GM21619 (cell line): ENCODE results near the gene EXOC4.

Experiments
- ATAC-seq: cut with Tn5 transposase; IDR thresholded peaks from one replicate; pipeline ENCODE4 v1.9.1; 2021; ENCODE audit not compliant: unreplicated experiment

The EXOC4 gene

DNA sequence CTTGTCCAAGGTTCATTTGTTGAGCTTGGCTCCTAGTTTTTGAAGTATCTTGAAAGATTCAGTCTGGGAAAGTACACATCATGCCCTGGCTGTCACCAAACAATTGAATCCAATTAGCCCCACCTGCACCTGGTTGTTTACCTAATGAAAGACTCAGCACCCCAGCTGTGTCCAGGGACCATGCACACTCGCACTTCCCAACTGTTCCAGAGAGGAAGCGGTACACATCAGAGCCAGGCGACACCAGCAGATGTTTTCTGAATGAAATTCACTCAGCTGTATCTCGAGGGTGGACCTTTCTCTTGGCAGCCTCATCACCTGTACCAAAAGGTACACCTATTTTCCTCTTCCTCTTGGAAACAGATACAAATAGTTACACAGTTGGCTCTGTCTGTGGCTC is 657.9 kb downstream of the EXOC4 start:
- ATAC-seq, result no peak

DNA sequence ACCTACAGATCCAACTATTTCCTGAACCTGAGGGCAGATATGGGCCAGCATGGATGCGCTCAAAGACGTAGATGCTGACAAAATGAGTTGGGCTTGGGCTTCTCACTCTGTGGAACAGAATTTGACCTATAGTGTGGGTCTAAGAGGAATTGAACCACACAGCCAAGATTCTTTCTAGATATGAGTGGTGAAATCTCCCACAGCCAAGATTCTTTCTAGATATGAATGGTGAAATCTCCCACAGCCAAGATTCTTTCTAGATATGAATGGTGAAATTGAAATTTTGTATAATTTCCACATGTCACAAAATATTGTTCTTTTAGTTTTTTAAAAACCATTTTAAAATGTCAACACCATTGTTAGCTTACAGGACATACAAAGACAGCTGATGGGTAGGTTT is 658.8 kb downstream of the EXOC4 start:
- ATAC-seq, result no peak

DNA sequence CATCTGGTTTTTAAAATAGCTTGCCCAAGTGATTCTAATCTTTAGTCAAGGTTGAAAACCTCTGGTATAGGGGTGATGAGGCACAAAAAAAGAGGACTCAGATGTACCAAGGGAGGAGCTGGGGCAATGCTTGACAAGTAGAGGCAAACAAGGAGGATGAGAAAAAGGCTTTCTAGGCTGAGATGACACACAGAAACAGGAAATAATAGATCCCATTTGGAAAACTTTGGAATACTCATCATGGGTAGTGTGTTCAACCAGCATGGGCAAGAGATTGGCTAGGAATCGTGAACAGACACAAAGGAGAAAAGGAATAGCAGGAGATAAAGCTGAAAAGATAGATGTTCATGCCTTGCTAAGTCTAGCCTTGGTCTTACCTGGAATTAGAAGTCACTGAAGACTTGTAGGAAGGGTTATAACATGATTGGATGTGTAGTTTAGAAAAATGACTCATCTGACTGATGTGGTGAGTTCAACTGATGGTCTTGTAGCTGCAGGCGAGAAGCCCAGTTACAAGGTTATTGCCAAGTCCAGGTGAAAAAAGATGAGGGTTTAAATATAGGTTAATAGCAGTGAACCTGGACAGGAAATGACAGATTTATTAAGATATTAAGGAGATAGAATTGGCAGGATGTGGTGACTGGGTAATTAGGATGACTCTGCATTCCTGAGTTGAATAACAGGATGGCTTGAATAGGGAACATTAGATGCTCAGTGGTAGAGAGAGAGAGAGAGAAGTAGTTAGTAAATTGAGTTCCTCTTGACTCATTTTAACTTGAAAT is 660.2 kb downstream of the EXOC4 start:
- no peak for ATAC-seq

DNA sequence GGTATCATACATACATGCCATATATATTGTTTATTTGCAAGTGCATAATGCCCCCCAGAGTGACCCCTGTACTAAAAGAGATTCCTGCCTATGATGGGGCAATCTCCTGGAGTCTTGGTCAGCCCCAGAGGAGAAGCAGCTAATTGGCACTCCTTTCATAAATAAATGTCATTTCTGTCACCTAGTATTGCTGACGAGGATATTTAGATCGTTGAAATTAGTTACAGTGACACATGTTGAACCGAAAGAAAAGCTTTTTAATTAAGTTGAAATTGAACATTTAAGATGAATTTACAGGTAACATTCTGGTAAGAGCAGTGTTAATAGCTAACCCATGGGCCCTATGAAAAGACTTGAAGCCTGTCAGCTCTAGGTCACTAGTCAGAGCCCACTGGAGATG is 663.7 kb downstream of the EXOC4 start:
- ATAC-seq, result no peak

DNA sequence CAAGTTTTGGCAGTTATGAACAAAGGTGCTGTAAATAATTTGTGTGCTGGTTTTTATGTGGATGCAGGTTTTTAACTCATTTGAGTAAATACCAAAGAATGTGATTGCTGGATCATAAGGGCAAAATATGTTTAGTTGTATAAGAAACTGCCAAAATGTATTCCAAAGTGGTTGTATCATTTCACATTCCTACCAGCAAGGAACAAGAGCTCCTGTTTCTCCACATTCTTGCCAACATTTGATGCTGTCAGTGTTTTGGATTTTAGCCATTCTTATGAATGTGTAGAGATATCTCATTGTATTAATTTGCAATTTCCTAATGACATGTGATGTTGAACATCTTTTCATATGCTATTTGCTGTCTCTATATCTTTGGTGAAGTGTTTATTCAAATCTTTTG is 666.9 kb downstream of the EXOC4 start:
- no peak for ATAC-seq

DNA sequence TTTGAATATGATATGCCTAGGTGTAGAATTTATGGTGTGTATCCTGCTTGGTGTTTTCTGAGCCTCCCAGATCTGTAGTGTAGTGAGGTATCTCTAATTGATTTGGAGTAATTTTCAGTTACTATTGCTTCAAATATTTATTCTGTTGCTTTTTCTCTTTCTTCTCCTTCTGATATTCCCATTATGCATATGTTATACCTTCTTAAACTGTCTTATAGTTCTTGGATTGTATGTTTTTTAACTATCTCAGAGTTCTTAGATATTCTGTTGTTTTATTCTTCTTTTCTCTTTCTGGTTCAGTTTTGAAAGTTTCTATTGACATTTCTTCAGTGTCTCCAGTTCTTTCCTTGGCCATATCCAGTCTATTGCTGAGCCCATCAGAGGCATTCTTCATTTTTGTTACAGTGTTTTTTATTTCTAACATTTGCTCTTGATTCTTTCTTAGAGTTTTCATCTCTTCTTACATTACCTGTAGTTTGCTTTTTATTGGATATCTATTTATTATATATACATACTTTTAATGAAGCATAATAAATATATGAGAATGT is 668.8 kb downstream of the EXOC4 start:
- ATAC-seq, result no peak

DNA sequence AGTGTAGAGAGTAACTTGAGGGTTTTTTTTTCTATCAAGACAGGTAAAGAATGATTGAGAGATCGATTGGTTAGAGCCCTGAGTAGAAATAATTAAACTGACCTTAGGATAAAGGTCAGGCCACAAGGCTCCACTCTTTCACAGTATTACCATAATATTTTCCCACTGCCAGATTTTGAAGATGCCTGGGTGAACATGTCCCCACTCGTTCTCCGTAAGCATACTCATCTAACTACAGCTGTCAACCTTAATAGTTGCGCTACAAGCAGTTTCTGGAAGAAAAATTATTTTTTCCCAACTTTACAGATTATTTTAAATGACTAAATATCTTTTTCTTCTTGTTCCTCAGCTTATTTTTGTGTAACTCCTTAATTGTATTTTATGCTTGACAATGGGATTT is 671.1 kb downstream of the EXOC4 start:
- no peak for ATAC-seq

DNA sequence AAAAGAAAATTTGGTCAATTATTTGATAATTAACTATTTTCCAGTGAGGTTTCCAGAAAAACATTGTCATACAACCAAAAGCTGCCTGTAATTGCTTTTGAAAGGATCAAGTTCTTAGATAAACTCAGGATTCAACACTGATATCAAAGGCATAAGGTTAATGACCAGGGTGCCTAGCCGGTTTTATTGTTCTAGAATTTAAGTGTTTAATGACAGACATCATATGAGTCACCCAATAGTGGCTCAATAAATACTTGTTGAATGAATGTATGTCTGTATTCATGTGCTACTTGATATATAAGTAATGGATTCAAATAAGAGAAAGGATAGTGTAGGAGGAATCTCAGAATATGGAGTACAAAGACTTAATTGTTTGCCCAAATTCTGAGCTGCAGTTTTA is 678.2 kb downstream of the EXOC4 start:
- no peak for ATAC-seq

DNA sequence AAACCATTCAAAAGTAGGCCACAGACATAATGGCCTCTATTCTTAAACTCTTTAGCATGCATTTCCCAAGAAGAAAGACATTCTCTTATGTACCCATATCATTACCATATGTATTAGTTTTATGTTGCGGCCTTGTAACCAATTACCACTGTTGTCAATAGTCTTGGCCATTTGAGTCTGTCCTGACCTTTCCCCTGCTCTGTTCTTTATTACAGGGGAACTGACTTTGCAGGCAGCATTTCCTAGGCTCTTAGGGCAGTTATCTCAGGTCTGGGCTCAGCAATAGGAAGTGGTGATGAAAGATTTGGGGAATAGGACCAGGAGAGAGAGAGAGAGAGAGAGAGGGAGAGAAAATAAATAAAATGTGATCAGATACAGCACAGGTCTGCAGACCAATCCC is 679.7 kb downstream of the EXOC4 start:
- no peak for ATAC-seq

DNA sequence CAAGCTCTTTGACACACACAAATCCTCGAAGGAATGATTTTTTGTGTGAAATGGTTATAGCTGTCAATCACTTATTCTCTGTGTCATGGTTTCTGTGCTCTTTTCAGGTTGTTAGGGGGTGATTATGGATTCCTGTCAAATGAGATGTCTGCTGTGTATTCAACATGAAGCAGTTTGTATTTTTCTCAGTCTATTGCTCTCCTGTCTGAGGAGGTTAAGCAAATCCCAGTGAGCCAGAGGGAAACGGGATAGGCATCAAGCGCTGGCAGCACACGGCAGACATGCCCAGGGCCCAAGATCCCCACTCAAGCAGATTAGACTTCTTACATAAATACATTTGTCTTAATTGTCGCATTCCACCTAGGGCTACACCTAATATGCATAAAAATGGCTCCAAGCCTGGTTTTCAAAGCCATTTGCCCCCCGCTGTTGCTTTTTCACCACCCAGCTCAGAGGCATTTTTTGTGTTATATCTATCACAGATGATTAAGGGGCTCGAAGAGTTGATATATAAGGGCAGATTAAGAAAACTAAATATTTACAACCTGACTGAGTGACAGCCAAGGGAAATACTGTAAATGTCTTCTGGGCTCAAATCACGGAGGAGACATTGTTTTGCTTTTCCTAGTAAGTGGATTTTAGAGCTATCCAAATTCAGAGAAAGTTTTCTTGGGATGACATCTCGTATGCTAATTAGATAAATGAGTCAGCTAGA is 681.5 kb downstream of the EXOC4 start:
- ATAC-seq, result no peak

DNA sequence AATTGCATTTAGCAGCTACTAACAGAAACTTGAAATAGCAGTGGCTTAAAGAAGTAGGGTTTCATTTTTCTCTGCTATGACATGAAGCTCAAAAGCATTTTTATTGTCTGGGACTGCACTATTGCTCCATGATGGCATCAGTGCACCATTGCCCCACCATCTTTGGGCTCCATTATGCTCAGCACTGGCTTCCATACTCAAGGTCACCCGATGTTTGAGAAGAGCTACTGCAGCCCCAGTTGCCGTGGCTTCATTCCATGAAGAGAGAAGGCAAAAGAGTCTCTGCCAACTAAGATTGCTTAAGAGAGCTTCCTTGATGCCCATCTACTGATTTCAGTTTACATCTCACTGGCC is 682.1 kb downstream of the EXOC4 start:
- no peak for ATAC-seq

DNA sequence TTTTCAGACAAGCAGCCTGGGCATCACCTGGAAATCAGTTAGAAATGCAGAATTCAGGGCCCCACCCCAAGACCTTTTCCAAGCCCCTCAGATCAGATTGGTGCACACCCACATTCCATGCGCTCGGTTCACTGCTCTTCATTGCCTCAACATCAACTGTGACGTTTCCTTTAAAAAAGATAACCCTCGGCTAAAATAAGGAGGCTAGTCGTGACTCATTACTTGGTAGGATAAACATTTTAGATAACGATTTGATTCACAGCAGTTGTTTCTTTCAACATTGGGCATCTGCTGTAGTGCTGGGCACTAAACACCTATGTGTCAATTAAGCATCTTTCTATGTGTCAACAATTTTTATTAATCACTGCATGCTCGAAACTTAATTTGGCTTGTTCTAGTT is 683.2 kb downstream of the EXOC4 start:
- ATAC-seq, result no peak

DNA sequence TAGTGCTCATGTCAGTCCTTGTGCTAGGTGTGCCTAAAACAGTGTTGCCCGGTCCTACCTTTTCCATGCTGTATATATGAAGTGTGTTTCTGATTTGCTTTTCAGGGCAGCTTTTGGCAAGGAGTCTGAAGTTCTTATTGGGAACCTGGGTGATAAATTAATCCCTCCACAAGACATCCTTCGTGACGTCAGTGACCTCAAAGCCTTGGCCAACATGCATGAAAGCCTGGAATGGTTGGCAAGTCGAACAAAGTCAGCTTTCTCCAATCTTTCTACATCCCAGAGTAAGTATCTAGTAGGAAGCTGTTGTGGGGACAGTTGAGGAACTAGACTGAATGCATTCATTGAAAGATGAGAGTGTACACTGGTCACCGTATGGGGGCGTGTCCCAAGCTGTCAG is 684.9 kb downstream of the EXOC4 start:
- no peak for ATAC-seq

DNA sequence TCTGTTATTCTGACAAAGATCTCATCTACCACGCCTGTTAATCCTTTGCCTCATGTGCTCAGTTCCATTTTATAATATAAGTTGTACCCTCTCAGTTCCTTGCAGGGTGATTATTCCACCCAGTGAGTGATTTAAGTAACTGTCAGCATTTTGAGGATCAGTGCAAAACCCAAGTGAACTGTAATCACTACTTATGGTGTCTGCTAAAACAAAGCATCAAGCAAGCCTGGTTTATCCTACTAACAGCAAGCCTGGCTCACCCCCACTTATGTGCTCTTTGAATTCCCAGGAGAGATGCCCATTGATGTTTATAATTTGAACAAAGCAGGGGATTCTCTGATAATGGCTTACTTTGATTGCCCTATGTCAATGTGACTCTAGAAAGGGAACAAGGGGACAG is 687.5 kb downstream of the EXOC4 start:
- ATAC-seq, result no peak

DNA sequence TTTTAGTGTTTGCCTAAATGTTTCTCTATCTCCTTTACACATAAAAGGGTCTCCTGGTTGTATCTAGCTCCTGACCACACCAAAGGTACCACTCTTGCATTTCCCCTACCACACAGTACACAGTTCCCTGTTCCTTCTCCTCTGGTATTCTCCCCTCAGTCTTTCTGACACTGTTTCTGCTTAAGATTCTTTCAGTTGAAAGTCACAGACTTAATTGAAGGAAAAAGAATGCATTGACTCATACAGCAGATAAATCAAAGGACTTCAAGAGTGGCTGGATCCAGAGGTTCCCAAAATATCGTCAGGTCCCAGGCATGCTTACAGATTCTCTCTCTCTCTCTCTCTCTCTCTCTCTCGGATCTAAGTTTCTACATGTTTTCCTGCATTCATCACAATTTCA is 688.6 kb downstream of the EXOC4 start:
- no peak for ATAC-seq

DNA sequence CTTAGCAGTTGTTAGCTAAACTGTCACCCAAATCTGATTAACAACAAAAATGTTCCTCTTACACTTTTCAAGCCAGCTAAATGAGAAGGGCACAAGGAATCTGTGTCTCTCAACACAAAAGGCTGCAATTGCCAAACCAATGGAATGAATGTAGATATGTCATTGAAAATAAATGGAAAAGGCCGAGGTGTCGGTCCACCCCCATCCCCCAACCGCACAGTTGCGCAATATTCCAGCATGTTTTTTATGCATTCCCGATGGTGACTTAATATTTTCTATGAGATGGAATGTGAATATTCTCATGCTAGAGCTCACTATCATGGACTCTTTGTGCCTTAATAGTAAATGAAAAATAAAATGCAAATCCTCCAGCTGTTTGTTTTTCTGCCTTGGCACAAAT is 692.6 kb downstream of the EXOC4 start:
- ATAC-seq, result no peak

DNA sequence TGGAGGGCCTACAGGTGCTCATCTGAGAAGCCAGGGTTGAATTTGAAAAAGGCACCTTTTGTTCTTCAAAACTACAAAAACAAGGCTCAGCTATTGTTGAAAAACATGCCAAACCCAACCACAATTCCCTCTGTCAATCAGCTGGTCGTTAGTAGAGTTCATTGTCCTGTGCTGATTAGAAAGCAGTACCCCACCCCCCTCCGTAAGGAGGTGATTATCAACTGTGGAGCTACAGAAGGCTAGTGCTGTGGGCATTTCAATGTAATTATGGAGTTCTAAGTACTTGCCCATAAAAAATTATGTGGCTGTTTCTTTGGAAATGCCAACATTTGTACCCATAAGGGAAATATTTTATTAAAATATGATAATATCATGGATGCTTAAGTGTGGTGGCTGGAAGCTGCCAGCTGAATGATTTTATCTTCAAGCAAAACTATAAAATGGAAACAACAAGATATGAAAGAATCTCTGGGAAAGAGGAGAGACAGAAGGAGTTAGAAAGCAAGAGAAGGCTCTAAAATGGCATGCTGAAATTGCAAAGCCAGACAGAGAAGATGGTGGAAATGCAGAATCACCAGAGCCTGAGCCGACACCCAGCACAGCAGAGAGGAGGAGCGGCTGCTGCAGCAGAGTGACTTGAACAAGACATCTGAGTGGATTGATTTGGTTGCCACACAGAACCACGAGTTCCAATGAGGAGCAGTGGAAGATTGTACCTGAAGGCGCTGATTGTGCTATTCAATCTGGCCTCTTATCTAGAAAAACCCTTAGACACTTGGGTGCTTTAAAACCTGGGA is 694.8 kb downstream of the EXOC4 start:
- no peak for ATAC-seq

DNA sequence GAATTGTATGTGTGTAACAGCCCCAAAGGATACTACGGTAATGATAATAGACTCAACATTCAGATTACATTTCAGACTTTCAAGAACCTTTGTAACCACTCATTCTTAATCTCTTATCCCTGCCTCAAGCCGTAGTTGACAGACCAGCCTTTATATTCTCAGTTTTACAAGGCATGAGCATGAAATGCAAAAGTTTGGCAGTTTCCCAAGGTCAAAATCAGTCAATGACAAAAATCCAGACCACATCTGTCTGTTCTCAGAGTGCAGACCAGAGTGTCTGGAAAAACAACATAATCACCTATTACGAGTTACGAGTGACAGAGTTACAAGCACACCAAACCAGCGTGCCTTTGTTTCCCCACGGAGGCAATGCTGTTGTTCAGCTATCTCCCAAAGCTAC is 695.7 kb downstream of the EXOC4 start:
- ATAC-seq, result no peak

DNA sequence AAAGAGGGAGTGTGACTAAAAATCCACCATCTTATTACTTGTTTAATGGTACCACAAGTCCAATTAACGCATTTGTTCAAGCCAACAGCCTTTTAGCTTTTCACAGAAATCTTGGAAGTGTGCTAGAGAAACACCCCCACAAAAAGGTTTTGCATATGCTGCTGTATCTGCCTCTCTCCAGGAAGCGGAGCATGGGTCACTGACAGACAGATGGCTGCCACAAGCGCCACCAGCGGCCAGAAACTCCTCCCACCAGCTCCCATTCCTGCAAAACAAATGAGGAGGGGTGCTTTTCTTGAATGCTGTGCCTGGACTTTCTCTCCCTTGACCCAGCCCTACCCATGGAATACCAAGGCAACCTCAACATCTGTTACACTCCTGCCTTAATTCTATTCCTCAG is 698.0 kb downstream of the EXOC4 start:
- no peak for ATAC-seq

DNA sequence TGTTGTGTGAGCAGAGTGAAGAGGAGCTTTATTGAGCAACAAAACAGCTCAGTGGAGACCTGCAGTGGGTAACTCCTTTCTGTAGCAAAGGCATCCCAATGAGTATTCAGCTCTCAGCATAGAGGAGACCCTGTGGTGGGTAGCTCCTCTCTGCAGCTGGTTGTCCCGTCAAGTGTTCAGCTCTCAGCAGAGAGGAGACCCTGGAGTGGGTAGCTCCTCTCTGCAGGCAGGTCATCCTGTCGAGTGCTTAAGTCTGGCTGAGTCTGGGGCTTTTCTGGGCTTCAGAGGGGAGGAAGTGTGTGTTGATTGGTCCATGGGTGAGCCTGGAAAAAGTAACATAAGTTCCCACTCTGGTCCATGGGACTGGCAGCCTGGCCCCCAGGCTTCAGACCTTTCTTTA is 702.3 kb downstream of the EXOC4 start:
- no peak for ATAC-seq

DNA sequence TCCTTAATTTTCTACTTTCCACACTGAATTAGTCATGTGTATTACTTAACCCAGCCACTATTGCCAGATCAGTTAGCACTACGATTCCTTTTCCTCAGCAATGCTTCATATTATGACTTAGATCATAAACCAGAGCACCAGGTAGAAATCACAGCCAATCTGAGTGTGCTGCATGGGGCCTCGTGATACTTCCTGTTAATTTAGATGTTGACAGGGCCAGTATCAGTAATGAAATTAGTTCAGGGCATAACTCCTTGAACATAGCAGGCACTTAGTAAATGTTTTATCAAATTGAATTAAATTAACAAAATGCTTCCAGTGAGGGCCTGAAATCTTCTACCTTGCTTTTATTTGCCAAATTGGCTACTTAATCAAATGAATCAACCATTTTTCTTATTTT is 705.0 kb downstream of the EXOC4 start:
- no peak for ATAC-seq

DNA sequence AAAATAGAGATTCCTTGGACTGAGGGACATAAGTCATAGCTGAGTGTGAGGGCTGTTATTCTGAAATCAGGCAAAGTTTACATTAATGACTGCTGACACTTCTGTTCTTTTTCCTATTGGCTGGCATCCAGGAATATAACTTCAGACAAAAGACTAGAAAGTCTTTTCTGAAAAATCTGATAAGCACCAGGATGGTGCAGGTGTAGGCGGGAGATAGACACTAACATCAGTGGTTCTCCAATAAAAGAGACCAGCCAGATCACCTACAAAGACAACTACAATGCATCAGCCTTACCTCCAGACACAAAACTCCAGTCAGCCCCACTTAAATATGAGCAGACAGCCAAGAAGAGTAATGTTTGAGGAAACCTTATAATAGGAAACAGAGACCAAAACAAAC is 705.9 kb downstream of the EXOC4 start:
- ATAC-seq, result no peak
